GM21515 (cell line): ENCODE results near the gene NKX1-2.
A peak's percentile ranks its signal among the peaks of the same experiment; 100 is the strongest.
"Not testable (repeated sequence)": the region's sequence is repeated elsewhere in the genome, so short reads cannot be mapped to it uniquely, and the experiment has no call there.

Experiments
- ATAC-seq: cut with Tn5 transposase; IDR thresholded peaks from one replicate; pipeline ENCODE4 v1.9.1; 2021; ENCODE audit not compliant: unreplicated experiment

NKX1-2 gene

DNA sequence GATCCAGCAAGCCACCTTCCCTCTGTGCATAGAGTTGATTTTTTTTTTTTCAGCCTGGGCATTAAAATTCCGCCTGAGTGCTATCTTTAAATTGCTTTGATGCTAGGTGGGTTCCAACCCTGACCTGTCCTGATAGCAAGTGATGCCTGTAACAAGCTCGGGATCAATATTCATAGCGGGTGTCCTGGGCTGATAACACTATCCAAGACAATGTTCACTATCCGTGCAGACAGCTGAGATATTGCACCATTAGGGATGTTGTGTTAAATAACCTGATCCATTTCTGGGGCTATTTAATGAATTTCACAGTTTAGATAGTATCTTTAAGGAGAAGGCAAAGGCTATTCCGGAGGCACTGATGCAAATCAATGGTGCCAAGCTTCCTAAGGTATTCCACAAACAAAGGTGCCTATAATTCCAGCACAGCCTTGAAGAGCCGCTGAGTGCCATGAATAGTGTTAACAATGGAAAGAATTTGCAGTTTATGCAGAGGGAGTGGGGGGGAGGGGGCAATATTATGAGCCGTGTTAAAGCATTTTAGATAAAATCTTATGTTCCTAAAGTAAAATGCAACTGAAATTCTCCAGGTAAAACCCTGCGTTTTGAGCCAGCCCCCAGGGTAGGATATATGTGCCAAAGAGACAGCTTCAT is 4.2 kb upstream of the NKX1-2 start:
- no peak for ATAC-seq

DNA sequence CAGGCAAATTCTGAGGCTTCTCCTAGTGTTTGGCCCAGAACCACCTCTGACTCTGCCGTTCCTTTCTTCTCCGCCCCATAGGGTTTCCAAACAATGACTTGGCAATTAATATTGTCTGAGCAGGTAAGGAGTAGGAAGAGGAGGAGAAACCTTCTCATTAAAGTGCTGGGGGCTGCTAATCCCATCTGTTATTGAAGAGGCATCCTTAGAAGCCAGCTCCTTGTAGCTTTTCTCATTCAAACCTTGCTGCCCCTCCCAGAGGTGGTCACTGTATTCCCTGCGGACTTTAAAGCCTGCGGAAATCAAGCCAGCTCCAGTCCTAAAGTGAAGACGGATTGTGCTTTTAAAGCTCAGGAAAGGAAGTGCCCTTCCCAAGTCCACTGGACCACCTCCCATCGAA is 1.4 kb upstream of the NKX1-2 start:
- ATAC-seq: no peak

DNA sequence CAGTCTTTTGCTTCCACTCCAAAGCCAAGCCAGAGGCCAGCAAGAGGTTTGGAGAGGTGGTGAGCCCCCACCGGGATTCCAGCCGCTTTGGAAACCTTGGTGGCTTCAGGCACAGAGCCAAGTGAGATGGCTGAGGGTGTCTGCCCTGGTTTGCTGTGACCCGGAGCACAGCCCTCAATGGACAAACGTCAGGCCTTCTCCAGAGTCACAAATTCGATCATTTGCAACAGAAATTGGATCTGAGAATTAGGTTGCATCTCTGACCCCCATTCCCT is 885 bp upstream of the NKX1-2 start:
- ATAC-seq: no peak

DNA sequence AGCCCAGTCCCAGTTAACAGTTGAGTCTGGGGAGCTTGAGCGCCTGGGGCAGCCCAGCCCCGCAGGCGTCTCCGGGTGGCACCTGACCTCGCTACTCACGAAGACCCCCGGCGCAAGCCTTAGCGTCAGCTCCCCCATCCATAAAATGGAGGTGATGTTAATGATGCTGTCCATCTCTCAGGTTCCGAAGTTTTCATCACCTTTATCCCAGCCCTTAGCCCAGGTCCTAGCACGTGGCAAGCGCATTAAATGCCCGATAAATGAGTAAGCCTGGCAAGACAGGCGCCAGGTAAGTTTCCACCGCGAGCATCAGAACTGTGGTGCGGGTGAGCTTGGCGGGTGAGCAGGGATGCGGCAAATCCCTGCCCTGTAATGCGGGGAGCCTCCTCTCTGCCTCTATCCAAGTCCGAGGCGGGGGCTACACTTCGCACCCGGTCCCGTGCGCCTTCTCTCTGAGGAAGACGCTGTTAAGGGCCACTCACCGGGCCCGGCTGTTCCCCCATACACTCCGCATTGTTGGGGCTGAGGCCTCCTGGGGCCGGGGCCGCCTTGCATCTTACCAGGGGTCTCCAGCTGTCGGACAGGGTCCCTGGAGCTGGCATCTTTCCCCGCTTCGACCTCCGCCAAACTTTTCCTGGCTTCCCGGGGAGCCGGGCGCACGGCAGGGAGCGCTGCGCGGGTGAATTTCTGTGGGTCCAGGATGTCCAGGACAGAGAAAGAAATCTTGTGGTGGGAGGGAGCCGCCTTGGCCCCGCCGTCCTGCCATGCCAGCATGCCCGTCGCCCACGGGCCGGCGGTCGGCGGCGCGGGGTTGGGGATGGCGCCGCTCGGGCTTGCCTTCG is 444 bp downstream of the NKX1-2 start:
- no peak for ATAC-seq

DNA sequence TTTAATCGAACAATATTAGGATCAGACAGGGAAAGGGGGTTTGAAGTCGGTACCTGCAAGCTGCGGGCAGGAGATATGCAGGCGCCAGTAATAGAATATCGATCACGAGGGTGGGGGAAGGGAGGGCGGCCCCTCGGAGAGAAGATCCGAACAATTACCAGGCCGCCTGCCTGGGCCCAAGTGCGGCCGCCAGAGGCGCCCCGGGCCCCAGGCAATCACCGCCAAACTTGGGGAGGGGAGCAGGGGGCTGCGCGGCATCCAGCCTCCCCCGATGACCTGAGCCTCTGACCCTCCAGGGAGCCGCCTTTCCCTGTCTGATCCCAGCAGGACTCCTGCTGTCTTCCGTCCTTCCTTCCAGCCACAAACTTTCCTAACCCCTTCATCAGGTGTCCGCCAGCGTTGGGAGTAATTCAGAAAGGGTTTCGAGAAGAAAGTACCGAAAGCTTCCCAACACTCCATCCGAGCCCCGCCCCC is 1.1 kb downstream of the NKX1-2 start:
- no peak for ATAC-seq

DNA sequence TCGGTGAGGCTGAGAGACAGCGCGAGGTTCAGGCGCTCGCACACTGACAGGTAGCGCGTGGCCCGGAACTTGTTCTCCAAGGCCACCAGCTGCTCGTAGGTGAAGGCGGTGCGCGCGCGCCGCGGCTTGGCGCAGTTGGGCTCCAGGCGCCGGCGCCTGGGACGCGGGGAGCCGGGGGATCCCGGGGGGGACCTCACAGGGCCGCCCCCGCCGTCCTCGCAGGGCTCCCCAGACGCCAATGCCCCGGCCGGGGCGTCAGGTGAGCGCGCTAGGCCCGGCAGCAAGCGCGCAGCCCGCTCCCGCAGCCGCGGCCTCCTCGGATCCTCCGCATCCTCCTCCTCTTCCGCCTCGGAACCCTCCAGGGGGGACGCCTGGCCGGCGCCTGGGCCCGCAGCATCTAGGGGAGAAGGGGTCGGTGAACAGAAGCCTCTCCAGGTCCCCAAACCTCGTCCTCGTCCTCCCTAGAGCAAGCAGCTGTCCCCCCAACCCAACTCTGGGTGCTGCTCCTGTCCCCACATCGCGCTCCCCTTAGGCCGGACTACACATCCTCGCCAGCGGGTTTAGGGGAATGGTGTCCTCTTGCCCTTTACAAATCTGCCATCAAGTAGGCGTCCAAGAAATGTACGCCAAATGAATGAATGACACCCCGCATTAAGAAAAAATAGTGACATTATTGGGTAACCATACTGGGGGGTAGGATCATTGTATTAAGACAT is 1.9 kb downstream of the NKX1-2 start:
- ATAC-seq: no peak

DNA sequence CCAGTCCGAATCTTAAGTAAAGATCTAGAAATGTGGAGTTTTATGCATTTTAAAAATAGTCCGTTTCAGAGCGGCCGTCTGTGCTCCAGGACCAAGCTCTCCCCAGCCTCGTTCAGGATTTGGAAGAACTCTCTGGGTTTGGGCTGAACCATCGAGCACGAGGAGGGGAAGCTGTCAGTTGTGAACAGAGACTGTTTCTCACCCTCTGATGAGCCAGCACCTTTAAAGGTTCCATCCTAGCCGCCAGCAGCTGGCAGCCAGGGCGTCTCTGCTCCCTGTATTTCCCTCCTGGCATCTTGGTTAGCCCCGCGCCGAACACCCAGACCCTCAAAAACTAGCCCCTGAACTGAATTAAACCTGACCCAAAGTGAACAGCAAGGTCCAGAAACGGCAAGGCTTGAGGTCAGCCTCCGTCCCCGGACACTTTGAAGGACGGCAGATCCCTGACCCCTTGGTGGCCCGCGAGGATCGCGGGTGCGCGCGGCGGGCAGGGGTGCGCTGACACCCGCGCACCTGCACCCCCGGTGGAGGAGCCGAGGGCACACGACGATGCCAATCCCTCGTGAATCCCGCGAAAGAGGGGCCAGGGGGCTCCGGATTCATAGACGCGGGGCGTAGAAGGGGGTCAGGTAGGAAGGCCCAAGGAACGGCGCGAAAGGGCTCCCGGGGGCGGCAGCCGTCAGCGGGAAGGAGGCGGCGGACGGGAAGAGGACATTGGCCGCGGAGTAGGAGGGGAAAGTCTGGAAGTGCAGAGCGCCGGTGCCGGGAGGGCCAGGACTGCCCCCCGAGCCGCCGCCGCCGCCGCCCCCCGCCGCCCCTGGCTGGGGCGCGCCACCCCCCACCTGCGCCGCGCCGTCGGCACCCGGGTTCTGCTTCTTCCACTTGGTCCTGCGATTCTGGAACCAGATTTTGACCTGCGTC is 2.7 kb downstream of the NKX1-2 start:
- no peak for ATAC-seq

DNA sequence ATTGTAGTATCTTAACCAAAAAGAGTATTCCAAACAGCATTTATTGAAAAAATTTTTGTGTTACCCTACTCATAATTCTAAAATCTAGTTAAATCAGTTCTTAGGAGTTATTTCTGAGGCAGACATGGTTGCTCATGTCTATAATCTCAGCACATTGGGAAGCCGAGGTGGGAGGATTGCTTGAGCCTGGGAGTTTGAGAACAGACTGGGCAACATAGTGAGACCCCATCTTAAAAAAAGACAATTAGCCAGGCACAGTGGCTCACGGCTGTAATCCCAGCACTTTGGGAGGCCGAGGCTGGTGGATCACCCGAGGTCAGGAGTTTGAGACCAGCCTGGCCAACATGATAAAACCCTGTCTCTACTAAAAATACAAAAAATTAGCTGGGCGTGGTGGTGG is 8.1 kb downstream of the NKX1-2 start:
- ATAC-seq: not testable (repeated sequence)

DNA sequence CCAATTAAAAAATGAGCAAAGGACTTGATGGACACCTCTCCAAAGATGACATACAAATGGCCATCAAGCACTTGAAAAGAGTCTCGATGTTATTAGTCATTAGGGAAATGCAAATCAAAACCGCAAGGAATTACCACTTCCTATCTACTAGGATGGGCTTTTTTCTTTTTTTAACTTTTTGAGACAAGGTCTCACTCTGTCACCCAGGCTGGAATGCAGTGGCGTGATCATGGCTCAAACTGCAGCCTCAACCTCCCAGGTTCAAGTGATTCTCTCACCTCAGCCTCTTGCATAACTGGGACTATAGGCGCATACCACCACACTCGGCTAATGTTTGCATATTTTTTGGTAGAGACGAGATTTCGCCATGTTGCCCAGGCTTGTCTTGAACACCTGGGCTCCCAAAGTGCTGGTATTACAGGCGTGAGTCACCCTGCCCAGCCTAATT is 13.6 kb downstream of the NKX1-2 start:
- ATAC-seq: peak; percentile 71

DNA sequence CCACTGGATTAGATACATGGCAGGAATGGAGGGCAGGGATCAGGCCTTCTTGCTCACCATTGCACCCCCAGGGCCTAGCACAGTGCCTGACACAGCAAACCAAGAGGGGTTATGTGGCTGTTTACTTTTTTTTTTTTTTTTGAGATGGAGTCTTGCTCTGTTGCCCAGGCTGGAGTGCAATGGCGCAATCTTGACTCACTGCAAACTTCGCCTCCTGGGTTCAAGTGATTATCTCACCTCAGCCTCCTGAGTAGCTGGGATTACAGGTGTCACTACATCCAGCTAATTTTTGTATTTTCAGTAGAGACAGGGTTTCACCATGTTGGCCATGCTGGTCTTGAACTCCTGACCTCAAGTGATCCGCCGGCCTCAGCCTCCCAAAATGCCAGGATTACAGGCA is 14.2 kb downstream of the NKX1-2 start:
- ATAC-seq: not testable (repeated sequence)

DNA sequence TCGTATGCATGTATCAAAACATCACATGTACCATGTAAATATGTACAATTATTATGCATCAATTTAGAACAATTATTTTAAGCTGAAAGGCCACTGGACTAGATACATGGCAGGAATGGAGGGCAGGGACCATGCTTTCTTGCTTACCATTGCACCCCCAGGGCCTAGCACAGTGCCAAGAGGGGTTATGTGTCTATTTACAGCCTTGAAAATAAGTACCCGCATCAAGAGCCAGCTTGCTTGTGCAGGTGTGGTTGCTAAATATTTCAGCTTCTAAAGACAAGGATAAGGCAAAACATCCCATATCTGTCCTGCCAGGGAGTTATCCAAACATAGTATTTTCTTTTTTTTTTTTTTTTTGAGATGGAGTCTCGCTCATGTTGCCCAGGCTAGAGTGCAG is 16.4 kb downstream of the NKX1-2 start:
- no peak for ATAC-seq

DNA sequence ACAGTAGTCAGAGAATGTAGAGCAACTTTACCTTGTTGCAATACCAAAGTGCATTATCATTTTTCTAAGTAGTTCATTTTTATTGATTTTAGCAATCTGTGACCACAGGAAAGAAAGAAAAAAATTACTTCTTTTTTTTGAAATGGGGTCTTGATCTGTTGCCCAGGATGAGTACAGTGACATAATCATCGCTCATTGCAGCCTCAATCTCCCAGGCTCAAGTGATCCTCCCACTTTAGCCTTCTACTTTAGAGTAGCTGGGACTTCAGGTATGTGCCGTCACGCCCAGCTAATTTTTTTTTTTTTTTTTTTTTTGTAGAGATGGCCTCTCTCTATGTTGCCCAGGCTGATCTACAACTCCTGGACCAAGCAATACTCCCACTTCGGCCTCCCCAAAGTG is 19.8 kb downstream of the NKX1-2 start:
- ATAC-seq: no peak

DNA sequence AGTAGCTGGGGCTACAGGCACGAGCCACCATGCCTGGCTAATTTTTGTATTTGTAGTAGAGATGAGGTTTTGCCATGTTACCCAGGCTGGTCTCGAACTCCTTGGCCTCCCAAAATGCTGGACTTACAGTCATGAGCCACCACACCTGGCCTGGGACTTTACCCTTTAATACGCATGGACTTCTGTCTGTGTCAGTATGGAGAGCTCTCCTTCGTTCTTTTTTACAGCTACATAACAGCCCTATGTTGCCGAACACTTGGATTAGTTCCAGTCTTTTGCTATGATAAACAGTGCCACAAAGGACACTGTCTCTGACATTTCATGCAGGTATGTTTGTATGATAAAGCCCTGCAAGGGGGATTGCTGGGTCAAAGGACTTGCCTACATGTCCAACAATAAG is 20.3 kb downstream of the NKX1-2 start:
- ATAC-seq: no peak

DNA sequence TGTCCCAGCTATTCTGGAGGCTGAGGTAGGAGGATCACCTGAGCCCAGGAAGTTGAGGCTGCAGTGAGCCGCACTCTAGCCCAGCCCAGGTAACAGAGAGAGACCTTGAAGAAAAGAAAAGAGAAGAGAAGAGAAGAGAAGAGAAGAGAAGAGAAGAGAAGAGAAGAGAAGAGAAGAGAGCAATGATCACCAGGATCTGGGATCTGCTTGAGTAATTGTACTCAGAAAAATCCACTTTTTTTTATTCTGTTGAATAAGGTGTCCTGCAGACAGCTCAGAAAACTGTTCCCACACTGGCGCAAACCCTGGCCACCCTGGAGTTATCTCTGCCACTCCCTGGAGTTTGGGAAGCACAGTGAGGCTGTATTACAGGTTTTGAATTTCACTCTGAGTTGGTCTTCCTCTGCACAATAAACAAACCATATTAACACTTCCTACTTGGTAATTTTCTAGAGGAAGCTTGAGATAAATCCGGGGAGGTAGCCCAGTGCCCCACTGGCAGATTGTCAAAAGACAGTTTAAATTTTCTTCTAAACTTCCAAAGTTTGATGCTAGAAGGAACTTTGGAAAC is 21.5 kb downstream of the NKX1-2 start:
- ATAC-seq: no peak

DNA sequence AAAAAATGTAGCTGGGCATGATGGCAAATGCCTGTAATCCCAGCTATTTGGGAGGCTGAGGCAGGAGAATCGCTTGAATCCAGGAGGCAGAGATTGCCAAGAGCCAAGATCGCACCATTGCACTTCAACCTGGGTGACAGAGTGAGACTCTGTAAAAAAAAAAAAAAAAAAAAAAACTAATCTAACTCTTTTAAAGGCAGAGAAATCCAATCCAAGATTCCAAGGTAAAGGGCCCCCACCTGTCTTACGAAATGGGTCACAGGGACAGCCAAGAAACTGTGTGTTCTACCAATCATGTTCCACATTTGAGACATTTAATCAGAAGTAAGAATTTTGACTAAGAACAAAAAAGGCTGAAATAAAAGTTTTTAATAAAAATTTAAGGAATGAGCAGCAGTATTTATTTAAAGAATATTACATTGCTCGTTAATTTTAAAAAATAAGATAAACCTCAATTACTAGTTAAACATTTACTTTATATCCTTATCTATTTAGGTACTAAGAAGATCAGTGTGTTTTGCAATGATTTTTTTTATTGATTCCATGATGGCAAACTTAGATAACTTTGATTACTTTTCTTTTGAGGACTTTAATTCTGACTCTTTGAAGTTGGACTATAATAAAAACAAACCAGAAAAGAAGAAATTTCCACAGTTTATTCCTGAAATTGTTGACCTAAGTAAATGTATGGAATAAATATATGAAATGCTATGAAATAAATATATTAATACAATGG is 24.4 kb downstream of the NKX1-2 start:
- ATAC-seq: no peak

DNA sequence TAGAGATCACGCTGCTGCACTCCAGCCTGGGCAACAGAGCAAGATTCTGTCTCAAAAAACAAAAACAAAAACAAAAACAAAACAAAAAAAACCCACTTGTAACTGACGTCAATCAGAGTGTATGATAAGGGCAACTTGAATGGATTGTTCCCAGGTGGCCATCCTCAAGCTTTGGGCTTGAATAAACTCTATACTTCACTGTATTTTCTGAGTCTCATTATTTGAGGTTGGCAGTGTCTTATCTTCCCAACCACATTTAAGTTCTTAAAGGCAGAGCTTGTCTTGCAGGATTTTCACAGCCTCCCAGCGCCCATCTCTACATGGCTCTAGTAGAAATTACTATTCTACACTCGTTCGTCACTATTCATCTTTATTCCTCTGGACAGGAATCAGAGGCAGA is 26.0 kb downstream of the NKX1-2 start:
- ATAC-seq: no peak

DNA sequence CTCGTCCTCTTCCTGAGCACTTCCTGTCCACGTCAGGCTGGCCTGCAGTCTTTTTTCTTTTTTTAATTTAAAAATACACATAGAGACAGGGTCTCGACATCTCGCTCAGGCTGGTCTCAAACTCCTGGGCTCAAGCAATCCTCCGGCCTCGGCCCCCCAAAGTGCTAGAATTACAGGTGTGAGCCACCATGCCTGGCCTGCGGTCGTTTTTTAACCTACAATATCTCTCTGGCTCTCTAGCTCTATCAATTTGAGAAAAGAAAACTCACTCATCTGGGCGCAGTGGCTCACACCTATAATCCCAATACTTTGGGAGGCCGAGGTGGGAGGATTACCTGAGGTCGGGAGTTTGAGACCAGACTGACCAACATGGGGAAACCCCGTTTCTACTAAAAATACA is 27.1 kb downstream of the NKX1-2 start:
- no peak for ATAC-seq

DNA sequence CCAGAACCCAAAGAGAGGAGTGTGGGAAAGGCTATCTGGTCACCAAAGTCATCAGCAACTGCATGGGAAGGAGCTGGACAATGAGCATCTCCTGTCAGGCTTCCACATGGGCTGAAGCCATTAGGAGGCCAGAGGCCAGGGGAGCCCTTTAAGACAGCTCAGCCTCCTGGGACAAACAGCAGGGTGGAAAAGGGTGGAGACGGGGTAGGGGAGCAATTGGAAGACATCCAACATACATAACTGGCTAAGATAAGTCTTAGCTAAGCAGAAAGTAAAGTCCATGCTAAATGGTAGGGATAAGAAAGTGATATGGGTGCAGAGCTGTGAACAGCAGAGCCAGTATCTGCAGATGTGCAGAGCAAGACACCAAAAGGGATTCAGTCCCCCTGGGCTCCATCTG is 29.6 kb downstream of the NKX1-2 start:
- no peak for ATAC-seq

DNA sequence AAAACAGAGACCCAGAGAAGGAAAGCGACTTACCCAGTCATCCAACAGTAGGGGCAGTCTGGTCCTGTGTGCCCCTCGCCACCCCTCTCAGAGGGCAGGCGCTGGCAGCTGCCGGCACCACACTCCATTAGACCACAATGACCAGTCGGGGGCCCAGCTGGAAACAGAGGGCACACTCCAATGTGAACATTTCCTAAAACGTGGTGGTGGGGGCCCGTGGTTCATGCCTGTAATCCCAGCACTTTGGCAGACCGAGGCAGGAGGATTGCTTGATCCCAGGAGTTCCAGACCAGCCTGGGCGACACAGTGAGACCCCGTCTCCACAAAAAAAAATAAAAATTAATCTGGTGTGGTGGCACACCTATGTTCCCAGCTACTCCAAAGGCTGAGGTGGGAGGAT is 30.2 kb downstream of the NKX1-2 start:
- no peak for ATAC-seq
